Keratinocyte (primary cell): ENCODE data around the gene NELL1.

ENCODE experiments used
- EZH2 ChIP-seq: IDR thresholded peaks from one replicate; pipeline ENCODE4 v1.6.1; 2012; ENCODE audit warnings: inconsistent platforms, mild to moderate bottlenecking, low read length, moderate library complexity
- TF ChIP-seq, protein P1 (sequence below), 3 experiments: IDR thresholded peaks in 1 of 3; conservative IDR thresholded peaks in 1 of 3; optimal IDR thresholded peaks in 1 of 3; 2 replicates in 2 of 3; 3 replicates in 1 of 3; pipeline versions ENCODE3 to v1.5.1; 2011; ENCODE audit warnings: low read length in 3 of 3, mild to moderate bottlenecking in 3 of 3, moderate library complexity in 2 of 3, control low read depth in 1 of 3, inconsistent platforms in 1 of 3; ENCODE audit not compliant: insufficient read depth in 2 of 3; ENCODE audit errors: extremely low read depth in 1 of 3

DNA sequence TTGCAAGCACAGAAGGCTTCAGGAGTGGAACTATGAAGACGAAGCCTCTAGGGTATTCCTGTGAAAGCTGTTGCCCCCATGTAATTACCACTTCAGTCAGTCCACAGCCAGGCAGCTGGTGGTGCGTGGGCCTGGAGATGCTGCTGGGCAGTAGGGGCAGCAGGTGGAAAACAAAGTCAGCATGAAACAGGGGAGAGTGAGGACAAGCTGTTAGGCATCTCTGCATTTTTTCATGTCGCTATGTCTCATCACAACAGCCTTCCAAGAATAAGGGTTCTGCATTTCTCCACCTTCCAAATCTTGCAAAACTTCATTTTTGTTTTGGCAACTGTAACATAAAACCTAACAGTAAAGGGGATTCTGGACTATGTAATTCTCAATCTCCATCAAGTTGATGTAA lies 757.5 kb downstream of the NELL1 start:
- TF ChIP-seq, protein P1, sequence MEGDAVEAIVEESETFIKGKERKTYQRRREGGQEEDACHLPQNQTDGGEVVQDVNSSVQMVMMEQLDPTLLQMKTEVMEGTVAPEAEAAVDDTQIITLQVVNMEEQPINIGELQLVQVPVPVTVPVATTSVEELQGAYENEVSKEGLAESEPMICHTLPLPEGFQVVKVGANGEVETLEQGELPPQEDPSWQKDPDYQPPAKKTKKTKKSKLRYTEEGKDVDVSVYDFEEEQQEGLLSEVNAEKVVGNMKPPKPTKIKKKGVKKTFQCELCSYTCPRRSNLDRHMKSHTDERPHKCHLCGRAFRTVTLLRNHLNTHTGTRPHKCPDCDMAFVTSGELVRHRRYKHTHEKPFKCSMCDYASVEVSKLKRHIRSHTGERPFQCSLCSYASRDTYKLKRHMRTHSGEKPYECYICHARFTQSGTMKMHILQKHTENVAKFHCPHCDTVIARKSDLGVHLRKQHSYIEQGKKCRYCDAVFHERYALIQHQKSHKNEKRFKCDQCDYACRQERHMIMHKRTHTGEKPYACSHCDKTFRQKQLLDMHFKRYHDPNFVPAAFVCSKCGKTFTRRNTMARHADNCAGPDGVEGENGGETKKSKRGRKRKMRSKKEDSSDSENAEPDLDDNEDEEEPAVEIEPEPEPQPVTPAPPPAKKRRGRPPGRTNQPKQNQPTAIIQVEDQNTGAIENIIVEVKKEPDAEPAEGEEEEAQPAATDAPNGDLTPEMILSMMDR (optimal IDR thresholded peaks at IDR 0.05 in 1 of 3, IDR thresholded peaks at IDR 0.05 in 1 of 3, conservative IDR thresholded peaks at IDR 0.05 in 1 of 3; ENCODE audit: extremely low read depth in 1 of 3, insufficient read depth in 2 of 3, low read length in 3 of 3): no peak
- TF ChIP-seq EZH2: no peak
